ENCODE data around the gene ZNF302.
"Not testable (repeated sequence)": the region's sequence is repeated elsewhere in the genome, so short reads cannot be mapped to it uniquely, and the experiment has no call there.

The ZNF302 gene

DNA sequence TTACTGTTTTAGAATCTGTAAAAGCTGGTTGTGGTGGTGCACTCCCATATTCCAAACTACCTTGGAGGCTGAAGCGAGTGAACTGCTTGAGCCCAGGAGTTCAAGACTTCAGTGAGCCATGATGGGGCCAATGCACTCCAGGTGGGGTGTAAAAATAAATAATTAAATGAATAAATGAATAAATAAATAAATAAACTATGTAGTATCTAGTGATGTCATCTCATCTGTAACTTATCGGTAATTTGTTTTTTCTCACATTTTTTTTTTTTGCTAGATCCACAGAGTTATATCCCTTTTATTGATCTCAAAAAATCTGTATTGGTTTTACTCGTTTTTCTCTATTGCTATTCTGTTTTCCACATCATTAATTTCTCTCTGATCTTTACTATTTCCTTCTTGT lies 5.5 kb upstream of the ZNF302 start:
- no peak for DNase-seq (ENCODE audit: low read depth in 2 of 2)

DNA sequence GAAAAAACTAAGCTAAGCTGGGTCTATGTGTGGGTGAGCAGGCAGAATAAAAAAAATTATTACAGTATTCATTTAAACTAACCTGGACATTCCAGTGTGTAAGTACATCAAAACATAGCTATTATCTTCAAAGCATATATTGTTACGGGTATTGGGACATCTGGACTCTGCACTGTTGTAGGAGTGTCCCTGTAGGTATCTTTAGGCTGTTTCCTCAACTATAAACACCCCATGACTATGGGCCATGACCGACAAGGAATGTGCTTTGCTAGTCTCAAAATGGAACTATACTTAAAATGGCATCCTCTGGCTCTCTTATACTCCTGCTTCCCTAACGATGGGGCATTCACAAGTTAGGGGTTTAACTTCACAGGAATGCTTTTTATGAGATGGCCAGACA lies 3.9 kb upstream of the ZNF302 start:
- no peak for DNase-seq (ENCODE audit: low read depth in 2 of 2)

DNA sequence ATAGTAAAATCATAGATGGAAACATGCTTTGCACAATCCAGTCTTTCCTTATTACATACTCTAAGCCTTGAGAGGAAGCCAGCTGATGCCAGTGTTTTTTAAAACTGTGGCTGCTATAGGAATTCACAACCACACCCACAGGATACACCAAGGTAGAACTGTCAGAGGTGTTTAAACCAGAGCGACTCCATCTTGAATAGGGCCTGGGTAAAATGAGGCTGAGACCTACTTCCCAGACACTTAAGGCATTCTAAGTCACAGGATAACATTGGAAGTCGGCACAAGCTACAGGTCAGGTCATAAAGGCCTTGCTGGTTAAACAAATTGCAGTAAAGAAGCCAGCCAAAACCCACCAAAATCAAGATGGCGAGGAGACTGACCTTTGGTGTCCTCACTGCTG lies 2.2 kb upstream of the ZNF302 start:
- DNase-seq (ENCODE audit: low read depth in 2 of 2), result no peak

DNA sequence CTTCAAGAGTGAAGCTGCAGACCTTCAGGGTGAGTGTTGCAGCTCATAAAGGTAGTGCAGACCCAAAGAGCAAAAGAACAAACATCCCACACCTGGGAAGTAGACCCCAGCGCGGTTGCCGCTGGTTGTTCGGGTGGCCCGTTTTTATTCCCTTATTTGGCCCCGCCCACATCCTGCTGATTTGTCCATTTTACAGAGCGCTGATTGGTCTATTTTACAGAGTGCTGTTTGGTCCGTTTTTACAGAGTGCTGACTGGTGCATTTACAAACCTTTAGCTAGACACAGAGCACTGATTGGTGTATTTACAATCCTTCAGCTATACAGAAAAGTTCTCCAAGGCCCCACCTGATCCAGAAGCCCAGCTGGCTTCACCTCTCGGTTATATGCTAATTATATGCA lies 1.6 kb upstream of the ZNF302 start:
- DNase-seq (ENCODE audit: low read depth in 2 of 2), result no peak

DNA sequence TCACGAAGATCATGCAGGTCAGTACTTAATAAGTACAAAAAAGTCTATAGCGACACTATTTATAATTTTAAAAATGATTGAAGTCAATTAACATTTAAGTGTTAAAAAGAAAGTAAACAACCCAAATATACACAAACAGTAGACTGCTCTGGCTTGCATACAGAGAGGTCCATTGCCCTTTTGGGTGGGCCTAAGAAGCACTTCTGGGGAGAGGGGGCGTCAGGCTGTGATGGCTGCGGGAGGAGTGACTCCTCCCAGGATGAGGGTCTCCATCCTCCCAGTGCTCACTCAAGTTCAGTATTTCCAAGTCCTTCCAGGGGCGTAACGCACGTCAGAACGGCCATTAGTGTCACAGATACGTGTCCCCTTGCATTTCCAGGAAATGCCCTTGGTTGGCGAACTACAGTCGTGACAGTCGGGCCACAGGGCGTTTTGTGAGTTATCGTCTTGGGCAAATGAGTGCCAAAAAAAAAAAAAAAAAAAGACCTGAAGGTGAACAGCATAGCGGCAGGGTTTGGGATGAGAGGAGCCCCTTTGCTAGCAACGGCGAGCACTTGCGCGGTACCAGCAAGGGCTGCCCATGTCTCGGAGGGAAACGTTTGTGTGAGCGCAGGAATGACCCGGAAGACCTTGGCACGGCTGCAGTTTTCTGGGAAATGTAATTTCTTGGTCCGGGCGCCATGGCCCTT lies 637 bp upstream of the ZNF302 start, which contains the start of gene SCGB2B2:
Gene SCGB2B2, minus strand, starts transcription at position 463 of the 689 bp plus-strand sequence. CDS start 82,596 bp downstream, outside the sequence.
- peak; percentile 31 to 40 for DNase-seq (ENCODE audit: low read depth in 2 of 2)

DNA sequence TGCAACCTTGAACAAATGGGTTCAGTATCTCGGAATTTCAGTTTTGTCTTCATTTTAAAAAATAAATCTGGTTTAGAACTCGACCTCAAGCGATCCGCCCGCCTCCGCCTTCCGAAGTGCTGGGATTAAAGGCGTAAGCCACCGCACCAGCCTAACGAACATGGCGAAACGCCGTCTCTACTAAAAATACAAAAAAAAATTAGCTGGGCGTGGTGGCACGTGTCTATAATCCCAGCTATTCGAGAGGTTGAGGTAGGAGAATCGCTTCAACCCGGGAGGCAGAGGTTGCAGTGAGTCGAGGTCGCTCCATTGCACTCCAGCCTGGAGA lies 571 bp downstream of the ZNF302 start:
- DNase-seq (ENCODE audit: low read depth in 2 of 2), result no peak

DNA sequence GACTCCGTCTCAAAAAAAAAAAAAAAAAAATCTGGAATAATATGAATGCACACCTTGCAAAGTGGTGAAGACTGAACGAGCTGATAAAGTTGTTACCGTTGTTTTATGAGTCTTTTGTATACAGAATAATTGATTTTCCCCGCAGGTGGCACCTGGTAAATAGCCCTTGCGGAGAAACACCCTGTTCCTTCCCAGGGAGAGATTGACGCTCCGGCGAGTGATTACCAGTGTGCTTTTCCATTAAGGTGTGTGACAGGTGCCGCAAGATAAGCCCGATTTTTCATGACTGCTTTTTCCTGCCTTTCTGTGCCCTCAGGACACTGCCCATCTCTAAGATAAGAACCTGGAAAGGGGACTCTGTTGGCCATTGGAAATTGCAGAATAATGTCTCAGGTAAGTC lies 943 bp downstream of the ZNF302 start:
- no peak for DNase-seq (ENCODE audit: low read depth in 2 of 2)

DNA sequence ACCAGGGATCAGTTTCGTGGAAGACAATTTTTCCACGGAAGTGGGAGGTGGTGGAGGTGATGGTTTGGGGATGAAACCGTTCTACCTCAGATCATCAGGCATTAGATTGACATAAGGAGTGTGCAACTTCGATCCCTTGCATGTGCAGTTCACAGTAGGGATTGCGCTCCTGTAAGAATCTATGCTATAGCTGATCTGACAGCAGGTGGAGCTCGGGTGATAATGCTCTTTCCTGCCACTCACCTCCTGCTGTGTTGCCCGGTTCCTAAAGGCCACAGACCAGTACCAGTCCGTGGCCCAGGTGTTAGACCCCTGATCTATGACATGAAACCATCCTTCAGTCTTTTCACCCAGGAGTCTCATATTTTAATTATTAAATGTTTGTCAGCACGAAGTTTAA lies 4.0 kb downstream of the ZNF302 start:
- no peak for DNase-seq (ENCODE audit: low read depth in 2 of 2)

DNA sequence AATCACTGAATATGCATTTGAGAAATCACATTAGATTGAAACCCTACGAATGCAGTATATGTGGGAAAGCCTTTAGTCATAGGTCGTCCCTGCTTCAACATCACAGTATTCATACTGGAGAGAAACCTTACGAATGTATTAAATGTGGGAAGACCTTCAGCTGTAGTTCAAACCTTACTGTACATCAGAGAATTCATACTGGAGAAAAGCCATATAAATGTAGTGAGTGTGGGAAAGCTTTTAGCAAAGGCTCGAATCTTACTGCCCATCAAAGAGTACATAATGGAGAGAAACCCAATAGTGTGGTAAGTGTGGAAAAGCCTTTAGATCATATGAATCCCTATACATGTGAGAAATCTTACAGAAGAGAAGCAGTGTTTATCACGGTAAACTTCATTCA lies 7.8 kb downstream of the ZNF302 start:
- DNase-seq (ENCODE audit: low read depth in 2 of 2), result not testable (repeated sequence)

DNA sequence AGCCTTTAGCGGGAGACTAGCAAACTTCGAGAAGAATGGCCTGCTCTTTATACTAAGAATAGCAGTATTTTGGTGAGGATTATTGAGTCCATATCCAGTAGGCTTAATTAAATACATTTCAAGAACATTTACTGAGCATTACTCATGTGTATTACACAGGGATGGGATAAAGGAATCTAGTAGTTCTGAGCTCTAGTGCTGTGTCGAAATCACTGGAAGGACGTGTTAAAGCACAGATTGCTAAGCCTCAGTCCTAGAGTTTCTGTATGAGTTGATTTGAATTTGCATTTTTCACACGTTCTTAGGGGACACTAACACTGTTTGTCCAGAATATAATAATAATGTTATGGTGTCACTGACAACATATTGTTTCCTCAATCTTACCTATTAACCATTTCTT lies 9.0 kb downstream of the ZNF302 start:
- no peak for DNase-seq (ENCODE audit: low read depth in 2 of 2)

DNA sequence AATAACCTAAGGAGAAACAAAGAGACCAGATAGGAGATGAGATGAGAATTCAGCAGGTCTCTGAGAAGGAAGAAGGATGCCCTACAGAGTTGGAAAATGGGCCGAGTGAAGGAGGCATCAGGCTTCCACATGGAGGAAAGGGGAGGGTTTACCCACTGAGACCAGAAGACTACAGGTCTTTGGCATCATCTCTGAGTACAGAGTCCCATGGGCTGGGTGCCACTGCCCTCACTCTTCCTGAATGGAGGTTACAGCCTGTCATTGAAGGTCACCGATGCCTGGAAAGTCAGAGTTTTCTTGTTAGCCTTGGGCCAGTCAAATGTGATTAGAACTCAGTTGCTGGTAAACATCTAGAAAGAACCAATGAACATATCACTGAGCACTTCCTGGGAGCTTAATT lies 9.9 kb downstream of the ZNF302 start:
- DNase-seq (ENCODE audit: low read depth in 2 of 2), result no peak

DNA sequence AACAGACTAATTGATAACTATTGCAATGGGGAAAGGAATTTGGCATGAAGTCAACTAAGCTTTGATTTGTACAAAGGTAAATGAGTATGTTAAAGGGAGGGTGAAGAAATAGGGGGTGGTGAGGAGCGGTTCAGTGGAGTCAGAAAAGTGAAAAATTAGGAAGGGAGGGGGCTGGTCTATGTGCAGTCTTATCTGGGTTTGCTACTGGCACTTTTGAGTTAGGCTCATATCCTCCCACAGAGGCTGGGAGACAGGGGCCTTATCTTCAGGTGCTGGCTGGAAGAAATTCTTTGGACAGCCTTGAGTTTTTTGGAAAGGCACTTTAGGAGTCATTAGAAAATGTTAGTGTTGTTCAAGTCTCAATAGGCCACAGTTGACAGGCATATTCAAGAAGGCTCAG lies 11.1 kb downstream of the ZNF302 start:
- no peak for DNase-seq (ENCODE audit: low read depth in 2 of 2)

DNA sequence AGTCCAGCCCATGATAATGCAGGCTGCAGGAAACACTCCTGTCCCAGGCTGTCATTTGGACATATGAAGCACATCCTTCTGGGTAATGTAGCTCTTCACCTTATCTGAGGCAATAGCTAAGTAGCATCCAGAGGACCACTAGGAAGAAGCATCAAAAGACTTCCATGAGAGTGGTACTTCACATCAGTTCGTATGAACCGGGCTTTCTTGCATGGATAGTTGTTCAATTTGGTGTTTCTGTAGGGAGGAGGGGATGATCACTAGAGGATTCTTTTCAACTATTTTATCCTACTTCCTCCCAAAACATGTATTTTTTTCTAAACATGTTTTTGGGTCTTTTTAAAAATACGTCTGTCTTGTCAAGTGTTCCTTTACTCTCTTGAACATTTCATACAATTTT lies 12.9 kb downstream of the ZNF302 start:
- no peak for DNase-seq (ENCODE audit: low read depth in 2 of 2)

DNA sequence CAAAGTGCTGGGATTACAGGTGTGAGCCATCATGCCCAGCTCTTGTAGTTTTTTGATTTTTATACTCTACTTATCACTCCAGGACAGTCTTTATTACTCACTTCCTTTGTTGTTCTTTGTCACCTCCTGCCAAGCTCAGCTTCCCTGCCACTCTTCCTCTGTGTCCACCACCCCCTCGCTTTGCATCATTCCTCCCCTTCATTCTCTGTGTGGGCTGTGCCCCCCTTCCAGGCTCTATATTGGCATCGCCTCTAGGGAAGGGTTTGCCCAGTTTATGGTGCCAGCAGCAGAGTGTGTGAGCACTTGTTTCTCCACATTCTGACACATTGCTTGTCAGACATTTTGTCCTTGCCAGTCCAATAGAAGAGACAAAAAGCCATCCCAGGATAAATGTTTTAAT lies 15.1 kb downstream of the ZNF302 start:
- DNase-seq (ENCODE audit: low read depth in 2 of 2), result no peak

DNA sequence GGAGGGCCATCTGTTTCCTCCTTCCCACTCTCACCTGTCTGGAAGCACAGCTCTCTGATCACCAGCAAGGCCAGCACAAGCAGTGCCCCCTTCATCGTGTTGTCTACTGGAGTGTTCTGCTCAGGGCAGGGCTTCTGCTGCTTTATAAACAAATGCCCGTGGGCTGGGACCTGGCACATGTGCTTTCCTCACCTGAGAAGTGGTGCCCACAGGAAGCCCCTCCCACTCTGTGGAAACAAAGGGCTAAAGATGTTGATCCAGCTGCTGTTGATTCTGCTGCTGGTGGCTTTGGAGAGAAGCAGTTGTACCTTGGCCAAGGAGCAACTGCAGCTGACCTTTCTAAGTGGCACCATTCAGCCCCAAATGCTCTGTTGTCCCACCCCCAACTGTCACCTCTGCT lies 30.2 kb downstream of the ZNF302 start:
- DNase-seq (ENCODE audit: low read depth in 2 of 2), result no peak

DNA sequence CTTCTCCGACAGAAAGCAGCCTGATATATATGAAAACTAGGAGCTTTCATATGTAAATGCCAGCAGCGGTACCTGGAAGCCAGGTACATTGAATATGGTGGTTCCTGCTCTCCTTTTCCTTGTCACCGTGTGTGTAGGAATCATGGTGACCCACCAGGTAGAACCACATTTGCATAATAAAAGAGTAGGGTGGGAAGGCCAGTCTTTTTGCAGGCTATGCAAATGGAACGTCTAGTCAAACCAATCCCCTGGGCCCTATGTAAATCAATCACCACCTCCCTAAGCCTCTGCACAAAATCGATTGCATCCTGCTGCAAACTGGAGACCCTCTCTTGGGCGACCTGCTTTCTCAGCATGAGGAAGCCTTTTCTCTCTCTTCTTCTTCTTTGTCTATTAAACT lies 34.4 kb downstream of the ZNF302 start:
- no peak for DNase-seq (ENCODE audit: low read depth in 2 of 2)

DNA sequence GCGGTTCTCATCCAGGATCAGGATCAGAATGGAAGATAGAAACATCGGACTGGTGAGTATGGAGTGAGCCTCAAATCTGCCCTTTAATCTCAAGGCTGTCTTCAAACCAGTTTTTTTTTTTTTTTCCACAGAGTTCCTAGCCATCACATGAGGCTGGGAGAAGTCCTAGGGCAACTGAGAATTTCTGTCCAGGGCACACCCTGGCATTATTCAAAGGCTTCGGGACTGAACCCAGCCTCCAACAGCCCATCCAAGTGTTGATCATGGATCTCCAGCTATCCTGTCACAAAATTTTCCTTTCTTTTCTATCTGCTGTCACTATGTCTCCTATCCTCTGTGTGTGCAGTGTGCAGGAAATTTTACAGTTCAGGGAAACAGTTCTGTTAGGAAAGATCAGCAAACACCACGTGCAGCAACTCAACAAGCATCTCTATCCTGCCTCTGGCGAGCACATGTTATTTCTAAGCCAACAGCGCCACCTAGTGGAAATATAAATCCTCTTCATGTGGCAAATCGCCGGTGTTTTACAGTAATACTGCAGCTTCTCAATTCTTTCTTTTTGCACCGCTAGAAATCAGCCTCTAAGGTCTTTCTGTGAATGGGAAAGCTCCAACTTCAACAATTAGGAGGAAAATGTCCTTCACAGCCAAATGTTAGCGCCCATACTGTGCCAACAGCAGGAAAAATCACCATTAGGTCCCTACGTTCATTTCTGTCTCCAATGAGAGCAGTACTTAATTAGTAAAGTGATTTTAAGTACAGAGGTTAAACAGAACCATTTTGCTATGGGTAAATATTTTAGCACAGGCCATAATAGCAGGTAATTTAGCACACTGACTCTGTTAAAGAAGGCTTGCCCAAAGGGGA lies 35.1 kb downstream of the ZNF302 start:
- DNase-seq (ENCODE audit: low read depth in 2 of 2), result peak in 1 of 2 donors; percentile 31

DNA sequence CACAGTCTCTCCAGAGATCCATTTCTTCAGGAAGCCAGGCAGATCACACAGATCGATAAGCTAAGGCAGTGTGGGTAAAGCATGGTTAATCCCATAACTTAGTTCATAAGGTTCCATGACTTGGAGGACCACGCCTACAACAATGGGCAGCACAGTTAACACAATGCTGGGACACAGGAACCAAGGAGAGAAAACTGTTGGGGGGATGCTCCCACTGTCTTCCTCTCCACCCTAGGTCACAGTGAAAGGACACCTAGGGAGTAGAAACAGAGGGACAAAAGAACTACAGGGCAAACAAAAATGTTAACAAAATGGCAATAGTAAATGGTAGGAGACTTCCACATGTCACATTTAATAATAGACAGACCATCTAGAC lies 35.8 kb downstream of the ZNF302 start:
- DNase-seq (ENCODE audit: low read depth in 2 of 2), result no peak

DNA sequence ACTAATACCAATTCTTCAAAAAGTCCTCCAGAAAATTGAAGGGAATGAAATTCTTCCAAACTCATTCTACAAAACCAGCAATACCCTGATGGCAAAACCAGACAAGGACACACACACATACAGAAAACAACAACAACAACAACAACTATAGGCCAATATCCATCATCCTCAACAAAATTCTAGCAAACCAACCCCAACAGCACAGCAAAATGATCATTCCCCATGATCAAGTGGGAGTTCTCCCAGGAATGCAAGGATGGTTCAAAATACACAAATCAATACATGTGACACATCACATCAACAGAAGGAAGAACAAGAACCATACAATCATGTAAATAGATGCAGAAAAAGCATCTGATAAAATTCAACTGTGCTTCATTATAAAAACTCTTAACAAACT lies 37.9 kb downstream of the ZNF302 start:
- DNase-seq (ENCODE audit: low read depth in 2 of 2), result no peak

DNA sequence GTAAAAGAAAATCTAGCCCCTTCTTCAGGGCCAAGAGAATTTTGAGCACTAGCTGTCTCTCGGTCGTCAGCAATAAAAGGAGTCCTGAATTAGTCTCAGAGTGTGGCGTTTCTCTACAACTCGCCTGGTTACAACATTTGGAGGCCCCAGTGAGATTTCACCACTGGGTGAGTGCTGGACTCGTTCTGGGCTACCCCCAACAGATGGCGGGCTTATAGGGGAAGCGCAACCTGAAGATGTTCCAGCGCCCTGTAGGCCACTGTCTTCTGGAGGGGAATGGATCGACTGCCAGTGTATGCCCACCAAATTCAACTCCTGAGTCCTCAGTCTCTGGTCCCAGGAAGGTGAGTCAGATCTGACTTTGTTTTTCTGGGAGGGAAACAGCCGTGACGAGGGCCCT lies 44.9 kb downstream of the ZNF302 start:
- DNase-seq (ENCODE audit: low read depth in 2 of 2), result no peak

DNA sequence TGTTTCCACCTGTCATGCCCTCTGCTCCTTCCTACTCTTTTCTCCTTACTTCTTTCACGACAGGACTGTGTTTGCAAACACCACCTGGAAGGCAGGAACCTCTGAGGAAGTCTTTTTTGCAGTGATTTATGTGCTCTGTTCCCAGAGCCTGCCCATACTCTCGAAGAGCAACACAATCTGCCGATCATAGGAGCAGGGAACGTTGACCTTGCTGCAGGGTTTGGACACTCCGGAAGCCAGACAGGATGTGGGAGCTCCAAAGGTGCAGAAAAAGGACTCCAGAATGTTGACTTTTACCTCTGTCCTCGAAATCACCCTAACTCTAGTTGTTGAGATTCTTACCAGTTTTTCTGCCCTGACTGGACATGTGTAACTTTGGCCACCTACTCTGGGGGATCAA lies 47.9 kb downstream of the ZNF302 start:
- DNase-seq (ENCODE audit: low read depth in 2 of 2), result no peak

DNA sequence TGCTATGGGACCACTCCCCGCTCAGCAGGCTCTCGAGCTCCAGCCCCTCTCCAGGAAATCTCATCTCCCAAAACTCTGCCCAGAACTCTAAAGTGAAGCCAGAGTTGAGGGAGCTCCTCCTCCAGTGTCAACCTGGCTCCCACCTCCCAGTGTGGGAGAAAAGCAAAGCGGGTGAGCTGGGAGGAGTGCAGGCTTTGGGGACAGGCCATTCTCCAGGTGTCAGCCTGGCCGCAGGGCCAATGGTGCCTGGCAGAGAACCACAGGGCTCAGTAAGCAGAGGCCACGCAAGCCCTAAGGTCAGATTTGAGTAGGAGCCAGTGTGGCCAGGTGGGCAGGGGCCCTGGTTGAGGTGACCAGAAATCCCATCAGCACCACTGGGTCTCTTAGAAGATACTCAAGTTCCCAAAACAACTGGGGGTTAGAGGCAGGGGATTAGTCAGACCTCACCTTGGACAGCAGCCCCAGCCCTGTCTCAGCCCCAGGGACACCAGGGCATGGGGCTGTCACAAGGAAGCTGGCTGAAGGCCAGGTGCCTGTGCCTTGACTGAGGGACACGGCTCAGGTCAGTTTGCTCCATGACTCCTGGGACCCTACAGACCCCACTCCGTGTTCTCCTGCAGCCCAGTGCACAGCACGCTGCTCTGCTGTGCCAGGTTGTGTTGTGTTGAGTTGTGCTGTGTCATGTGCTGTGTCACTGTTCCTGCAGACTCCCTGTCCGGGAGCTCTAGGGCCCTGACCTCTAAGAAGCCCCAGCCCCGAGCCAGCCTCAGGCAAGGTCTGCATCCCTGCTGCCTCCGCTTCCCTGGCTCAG lies 53.7 kb downstream of the ZNF302 start:
- no peak for DNase-seq (ENCODE audit: low read depth in 2 of 2)

DNA sequence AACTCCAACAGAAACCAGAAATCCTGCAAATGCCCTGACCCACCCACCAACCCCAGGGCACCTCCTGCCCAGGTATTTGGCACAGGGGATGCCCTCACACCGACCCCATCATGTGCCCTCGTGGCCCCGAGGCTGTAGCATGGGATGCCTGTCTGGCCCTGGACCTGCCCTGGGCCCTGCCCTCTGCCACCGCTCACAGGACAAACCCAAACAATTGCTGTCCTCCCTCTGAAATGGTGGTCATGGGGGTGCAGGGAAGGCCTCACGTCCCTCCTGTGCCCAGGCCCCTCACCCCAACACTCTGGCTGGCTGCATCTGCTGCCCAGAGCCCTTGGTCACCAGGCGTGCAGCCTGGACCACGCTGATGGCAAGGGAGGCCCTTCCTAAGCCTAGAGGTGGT lies 54.5 kb downstream of the ZNF302 start:
- DNase-seq (ENCODE audit: low read depth in 2 of 2), result no peak

Data from stimulated activated CD4-positive, alpha-beta T cell treated with anti-CD3 and anti-CD28 coated beads, Interleukin-15, amount 100 ng/mL, for 48 hours (primary cell).